HG03196 (cell line): ENCODE data around the gene ZNF532.

Experiments used
- ATAC-seq: cut with Tn5 transposase; IDR thresholded peaks from one replicate; pipeline ENCODE4 v1.9.1; 2021; ENCODE audit not compliant: unreplicated experiment

ZNF532 gene

GRCh38 chr18:58941426-58942099 is 76.9 kb downstream of the ZNF532 start:
- ATAC-seq, result no peak

GRCh38 chr18:58943896-58944295 is 79.2 kb downstream of the ZNF532 start:
- ATAC-seq, result no peak

DNA sequence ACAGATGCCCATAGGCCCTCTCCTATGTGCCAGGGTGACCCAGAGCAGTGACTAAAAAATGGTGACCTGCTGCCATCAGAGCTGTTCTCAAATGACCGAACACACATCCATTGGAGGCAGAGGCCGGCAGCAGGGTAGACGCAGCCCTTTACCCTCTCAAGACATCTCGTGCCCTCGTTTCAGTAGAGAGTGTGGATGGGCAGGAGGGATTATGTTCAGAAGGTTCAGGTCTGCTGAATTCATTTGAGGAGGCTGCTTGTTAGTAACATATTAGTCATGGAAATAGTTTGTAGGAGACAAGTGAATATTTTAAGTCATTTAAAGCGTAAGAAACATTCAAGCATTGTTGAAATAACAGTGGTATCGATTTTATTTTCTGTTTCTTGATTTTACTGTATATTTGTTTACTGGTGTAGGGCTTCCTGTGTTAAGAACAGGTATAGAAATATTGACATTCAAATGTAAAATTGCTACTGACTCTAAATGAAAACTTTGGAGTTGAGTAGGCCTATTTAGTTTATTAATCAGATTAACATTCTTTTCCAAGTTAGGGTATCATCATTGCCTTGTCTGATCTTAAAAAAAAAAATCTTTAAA is 82.6 kb downstream of the ZNF532 start:
- no peak for ATAC-seq

DNA sequence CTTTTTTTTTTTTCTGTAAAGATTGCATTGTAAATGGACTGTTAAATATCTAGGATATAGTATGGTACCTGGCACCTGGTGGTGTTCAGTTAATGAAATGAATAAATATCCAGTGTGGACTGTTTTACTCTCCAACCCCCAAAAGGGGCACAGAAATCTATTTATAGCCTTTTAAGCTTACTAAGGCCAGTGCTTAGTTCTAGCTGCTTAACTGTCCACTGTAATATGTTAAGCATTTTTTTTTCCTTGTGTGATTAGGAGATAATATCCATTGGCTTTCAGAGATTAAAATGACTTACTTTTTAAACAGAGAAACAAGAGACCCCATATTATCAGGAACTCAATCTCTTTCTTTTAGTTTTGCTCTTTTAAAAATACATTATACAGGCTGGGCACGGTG is 84.4 kb downstream of the ZNF532 start:
- ATAC-seq, result no peak

GRCh38 chr18:58951986-58952702 is 87.5 kb downstream of the ZNF532 start:
- no peak for ATAC-seq

GRCh38 chr18:58952858-58953257 is 88.2 kb downstream of the ZNF532 start:
- no peak for ATAC-seq

DNA sequence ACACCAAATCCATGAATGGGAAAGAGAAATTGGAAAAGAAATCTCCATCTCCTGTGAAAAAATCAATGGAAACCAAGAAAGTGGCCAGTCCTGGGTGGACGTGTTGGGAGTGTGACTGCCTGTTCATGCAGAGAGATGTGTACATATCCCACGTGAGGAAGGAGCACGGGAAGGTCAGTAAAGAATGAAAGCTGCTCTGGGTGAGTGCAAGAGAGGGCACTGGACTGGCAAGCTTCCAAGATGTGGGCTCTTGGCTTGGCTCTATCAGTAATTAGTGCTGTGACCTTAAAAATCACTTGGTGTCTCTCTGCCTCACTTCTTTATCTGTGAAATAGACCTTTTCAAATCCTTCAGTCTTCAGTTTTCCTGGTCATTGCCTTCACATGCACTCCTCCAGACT is 89.0 kb downstream of the ZNF532 start:
- ATAC-seq, result no peak

GRCh38 chr18:58955001-58955400 is 90.3 kb downstream of the ZNF532 start:
- no peak for ATAC-seq

DNA sequence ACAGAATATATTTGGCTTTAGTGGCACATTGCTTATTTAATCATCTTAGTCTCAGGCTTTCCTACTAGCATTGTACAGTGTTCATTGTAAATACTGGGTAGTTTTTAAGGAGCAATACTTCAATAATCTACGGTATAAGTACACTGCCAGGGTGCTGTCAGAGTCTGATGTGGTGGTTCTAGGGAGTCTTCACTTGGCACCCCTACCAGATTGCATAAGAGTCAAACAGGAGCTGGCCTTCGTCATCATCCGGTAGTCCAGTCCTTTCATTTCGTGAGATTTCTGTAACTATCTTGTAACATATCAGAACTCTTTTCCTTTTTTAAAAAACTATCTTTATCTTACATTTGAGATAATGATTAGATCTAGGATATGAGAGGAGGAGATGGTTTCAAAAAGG is 91.1 kb downstream of the ZNF532 start:
- ATAC-seq, result no peak

DNA sequence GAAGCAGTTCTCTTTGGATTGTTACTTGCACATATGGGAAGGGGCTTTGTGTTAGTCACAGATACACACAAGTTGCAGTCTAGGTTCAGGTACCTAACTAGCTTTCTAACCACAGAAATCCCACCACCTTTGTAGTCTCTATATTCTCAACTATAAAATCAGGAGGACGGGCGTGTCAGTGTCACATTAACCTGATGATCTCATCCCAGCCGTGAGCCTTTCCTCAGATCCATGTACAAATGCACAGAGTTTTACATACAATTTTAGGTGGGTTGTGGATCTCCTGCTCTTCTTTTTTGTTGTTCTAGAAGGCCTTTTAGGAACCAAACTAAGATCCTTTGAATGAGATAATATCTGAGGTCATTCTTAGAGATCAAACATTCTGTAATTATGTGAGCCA is 94.0 kb downstream of the ZNF532 start:
- ATAC-seq, result no peak

DNA sequence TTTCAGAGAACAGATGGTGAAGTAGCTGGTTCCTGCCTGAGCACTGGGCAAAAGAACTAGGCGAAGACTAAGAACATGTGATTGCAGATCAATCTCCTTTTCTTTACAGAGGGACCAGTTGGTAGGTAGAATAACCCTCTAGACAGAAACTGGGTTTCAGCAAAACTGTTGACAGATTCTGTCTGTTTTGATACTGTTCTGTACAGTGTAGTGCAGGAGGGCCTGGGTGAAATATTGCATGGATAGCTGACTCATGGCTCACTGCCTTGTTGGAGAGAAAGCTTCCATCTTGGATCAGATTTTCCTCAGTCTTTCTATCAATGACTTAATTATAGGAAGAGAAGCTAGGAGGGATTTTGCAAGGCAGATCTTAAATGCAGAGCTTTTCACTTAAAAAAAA is 95.8 kb downstream of the ZNF532 start:
- no peak for ATAC-seq

DNA sequence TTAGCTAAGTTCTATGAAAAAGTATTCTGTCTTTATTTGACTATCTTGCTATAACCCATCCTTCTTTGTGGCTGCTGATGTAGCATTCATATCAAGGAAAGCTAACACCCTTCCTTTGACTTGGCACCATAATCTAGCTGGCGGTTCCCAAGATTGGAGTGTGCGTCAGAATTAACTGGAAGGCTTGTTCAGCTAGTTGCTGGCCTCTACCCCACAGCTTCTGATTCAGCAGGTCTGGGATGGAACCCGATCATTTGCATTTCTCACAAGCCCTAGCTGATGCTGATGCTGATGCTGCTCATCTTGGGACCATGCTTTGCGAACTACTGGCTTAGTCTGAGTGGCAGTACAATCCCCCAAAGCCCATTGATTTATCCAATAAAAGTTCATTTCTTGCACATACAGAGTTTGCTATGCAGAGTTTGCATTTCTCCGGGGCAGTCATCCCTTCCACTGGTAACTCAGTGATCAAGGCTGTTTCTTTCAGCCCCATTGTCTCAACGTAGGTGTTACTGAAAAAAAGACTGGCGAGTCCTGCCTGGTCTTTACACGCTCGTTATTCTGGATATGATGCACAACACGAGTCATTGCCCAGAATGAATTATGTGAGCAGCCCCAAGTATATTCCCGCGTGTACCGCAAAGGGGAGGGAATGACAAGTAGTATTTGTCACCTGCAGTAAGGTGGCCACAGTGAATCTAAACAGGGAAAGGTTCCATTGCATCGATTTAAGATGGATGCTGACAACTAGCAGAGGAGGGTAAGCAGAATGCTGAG is 96.5 kb downstream of the ZNF532 start:
- ATAC-seq, result no peak

GRCh38 chr18:58962336-58962735 is 97.7 kb downstream of the ZNF532 start:
- ATAC-seq, result no peak

DNA sequence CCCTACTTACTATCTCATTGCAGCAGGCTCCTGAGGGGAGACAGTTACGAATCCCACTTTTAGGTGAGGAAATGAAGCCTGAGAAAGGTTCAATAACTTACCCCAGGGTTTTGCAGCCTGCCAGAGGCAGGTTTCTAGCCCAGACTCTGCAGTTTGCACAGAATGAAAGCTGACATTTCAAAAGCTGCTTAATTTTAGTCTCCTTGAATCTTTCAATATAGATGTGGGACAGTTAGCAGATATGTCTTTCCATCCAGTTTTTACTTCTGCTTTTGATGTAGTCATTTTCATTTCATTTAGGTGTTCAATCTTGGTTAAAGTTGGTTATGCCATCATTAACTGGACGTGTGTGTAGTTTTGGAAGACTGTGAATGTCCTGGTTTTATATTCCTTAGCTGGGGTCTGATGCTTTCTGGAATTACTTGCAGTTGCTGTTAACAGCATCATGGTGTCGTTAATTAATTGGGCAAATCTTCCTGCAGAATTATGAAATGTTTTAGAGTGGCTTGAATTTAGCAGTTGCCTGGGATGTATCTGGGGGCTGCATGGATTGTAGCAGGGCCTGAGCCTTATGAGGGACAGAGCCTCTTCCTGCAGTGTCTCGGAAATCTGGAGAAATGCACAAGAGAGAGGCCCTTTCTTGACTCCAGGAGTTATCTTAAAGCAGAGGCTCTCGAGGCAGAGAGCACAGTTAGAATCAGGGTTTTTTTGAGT is 100.8 kb downstream of the ZNF532 start:
- ATAC-seq, result no peak

- ATAC-seq, result no peak
Measured at GRCh38 chr18:58966005-58966677, 101.5 kb downstream of the ZNF532 start.

DNA sequence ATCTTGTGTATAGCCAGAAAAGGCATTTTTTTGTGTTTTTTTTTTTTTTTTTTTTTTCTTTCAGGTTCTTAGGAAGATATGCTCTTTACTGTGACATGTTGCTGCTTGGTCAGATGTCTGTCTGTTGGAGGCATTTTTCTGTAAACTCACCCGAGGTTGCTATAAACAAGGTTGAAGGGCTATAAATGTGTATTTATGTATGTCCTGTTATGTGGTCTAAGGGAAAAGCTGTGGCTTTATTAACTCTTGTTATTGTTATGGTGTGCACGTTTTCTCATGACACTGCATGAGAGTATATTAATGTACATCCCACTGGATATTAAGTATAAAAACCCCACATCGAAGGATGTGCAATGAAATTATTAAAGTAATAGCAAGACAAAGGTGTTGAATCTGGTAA is 102.0 kb downstream of the ZNF532 start:
- no peak for ATAC-seq

GRCh38 chr18:58967751-58968254 is 103.1 kb downstream of the ZNF532 start:
- ATAC-seq, result no peak

- peak; percentile 81 for ATAC-seq
Measured at GRCh38 chr18:58970943-58971790, 106.5 kb downstream of the ZNF532 start.

- no peak for ATAC-seq
Measured at GRCh38 chr18:58975296-58975695, 110.6 kb downstream of the ZNF532 start.
